HG03521 (cell line): Measurements from ENCODE around the gene ELAVL2.

ENCODE experiments used
- ATAC-seq: cut with Tn5 transposase; IDR thresholded peaks from one replicate; pipeline ENCODE4 v1.9.1; 2021; ENCODE audit warnings: mild to moderate bottlenecking, moderate library complexity; ENCODE audit not compliant: unreplicated experiment

ELAVL2 gene

GRCh38 chr9:23771746-23772384 is 54.2 kb downstream of the ELAVL2 start:
- no peak for ATAC-seq

DNA sequence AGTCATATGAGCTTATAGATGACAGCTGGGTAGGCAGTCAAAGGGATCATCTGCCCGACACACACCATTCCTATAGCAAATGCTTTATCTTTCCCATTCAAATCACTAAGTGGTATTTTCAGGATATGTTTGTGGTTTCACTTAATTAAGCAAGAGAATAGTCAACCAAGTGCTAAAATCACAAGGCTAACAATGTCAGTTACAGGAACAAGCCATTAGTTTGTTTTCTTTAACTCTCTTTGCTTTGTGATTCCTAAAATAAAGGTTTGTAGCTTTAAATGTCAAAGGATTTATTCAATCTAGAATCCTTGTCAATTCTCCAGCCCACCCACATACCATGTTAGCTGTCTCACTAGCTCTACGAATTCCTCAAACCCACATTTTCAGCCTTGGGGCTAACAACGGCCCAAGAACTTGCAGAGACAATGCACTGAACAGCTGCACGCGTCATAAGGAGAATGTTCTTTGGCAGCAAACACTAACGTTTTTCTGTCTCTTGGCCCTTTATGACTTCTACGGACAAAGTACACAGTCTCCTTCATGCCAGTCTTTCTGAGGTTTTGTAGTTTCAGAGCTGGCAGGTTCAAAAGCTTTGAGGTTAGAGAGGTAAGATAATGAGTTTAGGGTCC is 56.6 kb downstream of the ELAVL2 start:
- ATAC-seq, result no peak

- no peak for ATAC-seq
Observed at GRCh38 chr9:23768861-23769260, 57.2 kb downstream of the ELAVL2 start.

DNA sequence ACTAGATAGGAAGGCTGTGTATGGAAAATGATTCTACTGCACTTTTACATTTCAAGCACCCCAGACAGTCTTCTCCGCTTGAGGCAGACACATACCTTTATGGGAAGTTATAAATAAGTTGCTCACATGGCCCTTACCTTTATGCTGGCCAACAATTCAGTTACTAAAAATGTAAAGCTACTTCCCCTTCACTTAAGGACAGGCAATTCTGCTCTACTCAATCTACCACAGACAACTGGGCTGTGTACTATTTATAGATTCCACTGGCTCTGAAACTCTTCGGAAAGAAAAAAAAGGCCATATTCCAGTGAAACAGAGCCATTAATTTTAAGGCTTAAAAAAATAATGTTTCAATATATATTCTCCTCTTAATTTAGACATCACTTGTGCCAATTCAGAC is 59.4 kb downstream of the ELAVL2 start:
- ATAC-seq, result no peak

DNA sequence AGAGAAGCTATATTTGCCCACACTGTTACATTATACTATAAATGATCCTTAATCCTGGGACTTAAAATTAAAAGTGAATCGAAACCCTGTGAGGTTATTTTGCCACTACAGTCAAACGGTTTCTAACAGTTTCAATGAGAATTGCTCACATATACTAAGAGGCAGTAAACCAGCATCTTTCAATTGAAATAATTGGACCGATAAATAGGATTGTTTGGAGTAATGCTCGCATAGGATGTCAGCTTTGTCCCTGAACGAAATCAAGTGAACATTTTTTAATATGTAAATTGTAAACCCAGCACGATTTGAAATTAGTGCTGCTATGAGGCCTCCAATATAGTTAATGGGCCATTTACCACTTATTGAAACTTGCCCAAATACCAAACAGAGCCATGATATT is 60.5 kb downstream of the ELAVL2 start:
- no peak for ATAC-seq

GRCh38 chr9:23764219-23764618 is 61.8 kb downstream of the ELAVL2 start:
- ATAC-seq, result no peak

DNA sequence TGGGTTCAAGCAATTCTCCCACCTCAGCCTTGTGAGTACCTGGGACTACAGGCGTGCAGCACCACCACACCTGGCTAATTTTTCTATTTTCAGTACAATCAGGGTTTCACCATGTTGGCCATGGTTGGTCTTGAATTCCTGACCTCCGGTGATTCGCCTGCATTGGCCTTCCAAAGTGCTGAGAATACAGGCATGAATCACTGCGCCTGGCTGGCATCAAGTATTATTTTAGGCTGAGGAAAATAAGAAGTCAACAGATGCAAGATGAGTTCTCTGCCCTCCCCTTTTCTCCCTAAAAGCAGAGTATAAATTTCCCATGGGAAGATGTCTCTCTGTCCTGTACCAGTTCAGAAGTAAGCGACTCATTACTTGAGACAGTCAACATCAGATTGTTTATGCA is 71.5 kb downstream of the ELAVL2 start:
- no peak for ATAC-seq

- no peak for ATAC-seq
Observed at GRCh38 chr9:23752859-23753258, 73.2 kb downstream of the ELAVL2 start.

DNA sequence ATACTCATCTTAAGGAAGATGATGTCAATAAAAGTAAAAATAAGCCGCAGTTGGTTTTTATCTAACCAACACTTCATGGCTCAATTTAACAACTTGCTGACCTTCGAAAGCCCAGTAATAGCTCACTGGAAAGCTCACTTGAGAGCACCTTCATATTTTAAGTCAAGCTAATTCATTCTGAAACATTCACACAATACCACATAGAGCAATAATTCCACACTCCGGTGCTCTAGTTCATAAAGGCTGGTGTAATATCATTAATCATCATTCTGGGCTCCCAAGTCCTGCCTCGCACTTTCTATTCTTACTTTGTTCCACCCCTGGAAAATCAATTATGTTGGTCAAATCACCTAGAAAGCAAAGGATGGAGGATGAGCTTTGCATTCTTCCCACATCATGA is 74.4 kb downstream of the ELAVL2 start:
- no peak for ATAC-seq

DNA sequence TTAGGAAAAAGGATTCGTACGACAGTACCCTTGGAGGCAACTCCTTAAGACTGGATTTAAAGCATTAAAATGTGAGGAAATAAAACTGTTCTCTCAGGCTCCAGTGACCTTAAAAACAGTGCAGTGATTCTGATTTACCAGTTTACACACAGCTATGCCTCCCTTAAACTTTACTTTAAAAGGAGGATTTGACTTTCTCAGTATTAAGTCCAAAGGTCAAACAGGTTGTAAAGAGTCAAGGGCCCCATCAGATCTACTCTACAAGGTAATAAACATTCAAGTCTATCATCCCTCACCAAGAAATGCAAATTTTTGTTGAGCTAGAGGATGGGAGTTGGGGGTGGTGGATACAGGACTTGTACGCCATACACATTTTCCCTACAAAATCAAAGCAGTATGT is 75.2 kb downstream of the ELAVL2 start:
- no peak for ATAC-seq

GRCh38 chr9:23747088-23748075 is 78.7 kb downstream of the ELAVL2 start:
- no peak for ATAC-seq

DNA sequence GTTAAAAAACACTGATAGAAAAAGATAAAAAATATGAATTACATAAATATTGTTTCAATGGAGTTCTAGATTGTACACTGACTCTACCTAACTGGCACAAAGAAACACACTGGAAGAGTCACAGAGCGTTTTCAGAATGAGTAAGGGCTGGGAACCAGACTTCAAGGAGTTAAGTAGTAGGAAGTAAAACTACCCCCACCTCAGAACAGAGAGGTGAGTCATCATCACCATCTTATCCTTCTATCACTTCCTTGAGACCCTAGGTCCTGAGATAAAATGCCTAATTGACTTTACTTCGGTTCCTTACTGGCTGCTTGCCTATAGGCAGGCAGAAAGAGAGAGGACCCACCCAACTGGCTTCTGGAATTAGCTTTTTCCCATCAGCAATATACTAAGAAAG is 79.7 kb downstream of the ELAVL2 start:
- ATAC-seq, result no peak

DNA sequence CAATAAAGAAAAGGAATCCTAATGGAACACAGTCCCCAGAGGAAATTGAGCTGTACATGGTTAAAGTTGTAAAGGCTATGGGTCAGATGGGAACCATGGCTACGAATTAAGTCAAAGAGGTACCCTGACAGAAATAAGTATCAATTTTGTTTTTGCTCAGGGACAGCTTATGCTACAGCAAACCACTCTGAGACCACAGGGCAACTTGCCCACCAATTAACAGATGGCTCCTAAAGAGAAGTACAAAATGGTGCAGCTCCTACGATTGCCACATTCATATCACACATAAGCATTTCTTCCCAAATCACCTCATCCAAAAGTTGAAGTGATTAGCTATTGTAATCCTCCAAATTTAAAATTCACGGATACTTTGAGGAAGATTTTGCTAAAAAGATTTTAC is 83.0 kb downstream of the ELAVL2 start:
- ATAC-seq, result no peak

DNA sequence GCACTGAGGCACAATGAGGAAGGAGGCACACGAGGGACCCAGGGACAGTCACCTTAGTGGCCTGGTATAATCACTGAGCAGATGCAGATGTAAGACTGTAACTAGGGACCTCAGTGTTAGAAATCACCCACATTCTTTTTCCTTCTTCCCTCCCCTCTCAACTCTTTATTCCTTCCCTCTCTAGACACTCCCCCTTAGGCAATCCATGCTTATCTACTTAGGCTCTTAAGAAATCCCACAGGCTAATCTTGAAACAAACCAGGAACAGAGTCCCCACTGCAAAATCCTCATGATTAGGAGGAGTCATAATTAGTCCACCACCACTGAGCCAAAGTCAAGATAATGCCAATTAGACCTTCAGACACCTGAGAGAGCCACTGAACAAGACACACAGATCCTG is 84.7 kb downstream of the ELAVL2 start:
- ATAC-seq, result no peak

DNA sequence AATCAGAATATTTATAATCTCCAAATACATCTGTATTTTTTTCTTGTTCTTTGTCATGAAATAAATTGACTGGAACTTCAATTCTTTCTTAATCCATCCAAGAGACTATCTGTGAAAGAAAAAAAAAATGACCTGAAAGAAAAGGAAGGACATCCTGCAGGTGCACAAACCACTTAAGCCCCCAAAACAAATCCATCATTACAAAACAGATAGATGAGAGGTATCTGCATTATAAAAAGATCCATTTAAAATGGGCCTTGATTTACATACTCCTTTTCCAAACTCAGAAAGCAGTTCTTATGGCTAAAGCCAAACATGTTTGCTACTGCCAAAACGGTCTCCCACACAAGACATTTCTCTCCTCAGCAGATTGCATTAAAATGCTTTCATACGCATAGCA is 85.5 kb downstream of the ELAVL2 start:
- ATAC-seq, result no peak

DNA sequence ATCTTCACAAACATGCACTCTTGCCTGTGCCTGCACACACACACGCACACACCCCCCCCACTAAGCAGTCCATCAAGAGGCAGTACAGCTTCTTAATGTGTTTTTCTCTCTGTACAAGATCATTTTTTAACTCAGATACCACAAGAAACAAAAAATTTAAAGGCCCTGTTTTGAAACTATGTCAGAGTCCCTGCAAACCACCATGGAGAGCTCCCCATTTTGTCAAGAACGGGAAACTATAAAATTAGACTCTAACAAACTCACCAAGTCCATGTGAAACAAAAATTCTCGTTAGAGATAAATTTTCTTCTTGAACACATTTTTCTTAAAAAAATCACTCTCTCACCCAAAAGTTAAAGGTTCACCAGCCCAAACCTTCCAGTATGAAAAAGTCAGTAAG is 86.3 kb downstream of the ELAVL2 start:
- no peak for ATAC-seq

DNA sequence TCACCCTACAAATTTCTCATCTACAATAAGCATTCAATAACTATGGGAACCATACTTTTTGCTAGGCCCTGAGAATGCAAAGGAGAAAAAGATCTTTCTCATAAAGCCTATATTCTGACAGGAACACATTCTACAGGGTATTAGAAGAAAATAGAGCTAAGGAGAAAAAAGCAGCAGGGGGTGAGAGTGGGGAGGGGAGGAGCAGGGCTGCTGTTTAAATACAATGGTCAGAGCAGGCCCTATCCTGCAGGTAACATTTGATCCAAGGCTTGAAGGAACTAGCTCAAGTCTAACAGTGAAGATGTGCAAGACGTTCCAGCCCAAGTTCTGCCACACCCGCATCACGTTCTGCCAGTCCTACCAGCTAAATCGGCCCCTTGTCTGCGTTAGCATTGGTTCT is 89.7 kb downstream of the ELAVL2 start:
- no peak for ATAC-seq

DNA sequence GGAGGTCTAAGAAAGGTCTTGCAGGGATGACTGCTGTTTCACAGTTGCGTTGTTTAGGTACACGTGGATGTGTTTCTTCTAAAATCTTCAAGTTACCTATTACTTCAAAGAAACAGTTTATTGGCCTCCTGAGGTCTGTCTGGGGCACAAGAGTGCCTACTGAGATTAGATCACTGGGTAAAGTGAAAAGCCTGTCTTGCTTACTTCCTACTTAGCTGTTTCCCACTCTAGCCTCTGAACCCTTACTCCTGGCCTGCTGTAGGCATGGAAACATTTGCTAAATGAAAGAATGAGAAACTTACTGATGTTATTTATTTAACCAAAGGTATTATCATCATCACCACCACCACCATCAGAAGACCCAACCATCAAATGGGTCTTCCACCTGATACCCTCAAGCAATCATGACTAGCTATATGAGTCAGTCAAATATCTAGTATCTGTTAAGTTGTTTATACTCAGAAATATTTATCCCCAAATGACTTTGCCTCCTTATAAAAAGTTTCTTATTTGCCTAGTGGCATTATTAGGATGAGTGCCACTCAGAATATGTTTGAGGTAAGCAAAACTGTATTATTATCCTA is 92.5 kb downstream of the ELAVL2 start:
- no peak for ATAC-seq

DNA sequence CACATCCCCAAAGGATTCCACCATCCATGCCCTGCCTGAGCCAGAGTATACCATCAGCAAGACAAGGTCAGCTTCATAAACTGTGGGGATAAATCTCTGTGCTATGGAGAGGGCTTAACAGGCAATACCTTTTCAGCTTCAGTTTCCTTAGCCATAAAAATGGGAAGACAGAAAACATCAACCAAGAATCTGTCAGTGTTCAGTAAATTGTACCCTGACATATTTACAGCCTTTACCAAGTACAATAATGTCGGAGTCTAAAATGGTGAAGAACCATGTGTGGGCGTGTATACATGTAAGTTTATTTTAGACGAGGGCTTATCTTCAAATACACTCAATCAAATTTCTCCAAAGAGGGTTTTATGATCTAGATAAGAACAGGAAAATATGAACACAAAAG is 94.7 kb downstream of the ELAVL2 start:
- no peak for ATAC-seq

- no peak for ATAC-seq
Observed at GRCh38 chr9:23730364-23730763, 95.7 kb downstream of the ELAVL2 start.

DNA sequence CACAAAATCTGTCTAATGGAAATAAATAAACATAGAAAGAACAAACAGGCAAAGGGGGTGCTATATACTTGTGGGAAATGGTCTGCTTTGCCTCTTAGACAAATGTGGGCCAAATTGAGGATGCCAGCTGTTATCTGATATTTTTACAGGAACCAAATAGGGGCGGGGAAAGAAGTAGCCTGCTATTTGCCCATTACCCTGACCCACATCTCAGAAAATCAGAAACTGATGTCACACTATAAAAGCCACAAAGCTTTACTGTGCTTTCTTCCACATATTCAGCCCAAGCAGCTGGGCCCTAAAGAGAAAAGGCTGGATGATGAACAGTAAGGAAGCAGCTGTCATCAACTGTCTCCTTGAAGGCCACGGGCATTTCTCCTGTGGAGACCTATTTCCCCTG is 97.3 kb downstream of the ELAVL2 start:
- no peak for ATAC-seq
